KOPT-K1 (cell line): ENCODE results near the gene ZNF496.
"Not testable (repeated sequence)": the region's sequence is repeated elsewhere in the genome, so short reads cannot be mapped to it uniquely, and the experiment has no call there.

Experiments
- H3K27ac ChIP-seq: fragments of 200-600 bp; sonication (generic); 2 replicates; pipeline ENCODE4 v1.5.1; 2016; ENCODE audit warnings: antibody characterized with exemption, mild to moderate bottlenecking, low read depth, low read length; ENCODE audit not compliant: poor library complexity, severe bottlenecking
- H3K36me3 ChIP-seq: fragments of 200-600 bp; sonication (generic); 2 replicates; pipeline ENCODE4 v1.5.1; 2017; ENCODE audit warnings: antibody characterized with exemption, mild to moderate bottlenecking, low read length, moderate library complexity; ENCODE audit not compliant: insufficient read depth
- H3K9me3 ChIP-seq: fragments of 200-600 bp; sonication (generic); 2 replicates; pipeline ENCODE4 v1.5.1; 2017; ENCODE audit warnings: antibody characterized with exemption, low read length, mild to moderate bottlenecking; ENCODE audit not compliant: insufficient read depth, poor library complexity, severe bottlenecking

The ZNF496 gene

GRCh38 chr1:247296599-247297180, 35.0 kb downstream of the ZNF496 start:
- H3K36me3 ChIP-seq = peaks cover 36% of the 10 kb centered on the region
- no peaks in the 10 kb centered on the region for H3K9me3 ChIP-seq
- H3K27ac ChIP-seq = peak overlapping the region; percentile 62

- H3K36me3 ChIP-seq = peaks cover 27% of the 10 kb centered on the region
- H3K27ac ChIP-seq = no peak overlapping the region
- H3K9me3 ChIP-seq = no peaks in the 10 kb centered on the region
These were observed 35.9 kb downstream of the ZNF496 start for GRCh38 chr1:247295746-247296145.

GRCh38 chr1:247295274-247295684, 36.4 kb downstream of the ZNF496 start:
- Histone ChIP-seq H3K27ac (no peak overlapping the region), H3K9me3 (no peaks in the 10 kb centered on the region)

DNA sequence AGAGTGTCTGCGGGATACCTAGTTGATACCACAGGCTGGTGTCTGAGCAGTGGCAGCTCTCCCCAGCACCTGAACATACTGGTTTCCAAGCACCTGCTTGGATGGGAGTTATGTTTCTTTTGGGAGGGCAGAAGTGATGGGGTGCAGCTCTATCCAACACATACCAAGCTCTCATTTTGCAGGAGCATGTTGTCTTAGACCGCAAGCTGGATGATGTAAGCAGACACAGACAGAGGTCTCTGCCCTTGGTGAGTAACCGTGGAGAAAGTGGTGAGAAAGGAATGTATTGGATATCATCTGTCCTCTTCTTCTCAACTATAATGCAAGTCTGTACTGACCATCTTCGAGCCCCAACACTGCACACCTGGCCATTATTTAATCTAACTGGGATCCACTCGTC, 37.4 kb downstream of the ZNF496 start:
- H3K9me3 ChIP-seq = peaks cover 1% of the 10 kb centered on the region
- peaks cover 12% of the 10 kb centered on the region for H3K36me3 ChIP-seq
- no peak overlapping the region for H3K27ac ChIP-seq

More at GRCh38 chr1:247295274-247295684, 36.4 kb downstream of the ZNF496 start:
- peaks cover 22% of the 10 kb centered on the region for H3K36me3 ChIP-seq

GRCh38 chr1:247293047-247293446, 38.6 kb downstream of the ZNF496 start:
- Histone ChIP-seq H3K36me3 (no peaks in the 10 kb centered on the region), H3K9me3 (peaks cover 12% of the 10 kb centered on the region), H3K27ac (no peak overlapping the region)

- Histone ChIP-seq H3K36me3 (no peaks in the 10 kb centered on the region), H3K27ac (no peak overlapping the region), H3K9me3 (peaks cover 20% of the 10 kb centered on the region)
These were observed 39.7 kb downstream of the ZNF496 start for GRCh38 chr1:247291833-247292561.

DNA sequence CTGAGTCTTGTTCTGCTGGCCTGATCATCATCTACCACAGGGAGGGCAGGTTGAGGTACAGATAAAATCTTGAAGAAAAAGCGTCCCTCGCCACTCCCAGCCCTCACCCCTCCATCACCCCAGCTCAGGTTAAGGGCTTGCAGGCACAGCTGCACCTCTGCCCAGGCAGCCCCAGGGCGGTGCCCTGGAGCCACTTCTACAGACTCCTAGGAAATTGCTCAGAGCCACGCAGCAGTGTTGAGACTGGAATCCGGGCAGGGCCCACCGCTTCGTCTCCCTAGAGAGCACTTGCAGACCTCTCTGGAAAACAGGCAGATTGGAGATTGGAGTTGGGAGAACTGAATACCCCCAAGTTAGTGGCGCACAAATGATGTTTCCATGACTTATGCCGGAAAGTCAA, 40.5 kb downstream of the ZNF496 start:
- no peaks in the 10 kb centered on the region for H3K36me3 ChIP-seq

GRCh38 chr1:247290576-247290975, 41.1 kb downstream of the ZNF496 start:
- Histone ChIP-seq H3K36me3 (no peaks in the 10 kb centered on the region), H3K9me3 (peaks cover 34% of the 10 kb centered on the region), H3K27ac (no peak overlapping the region)

More for the DNA sequence above, 40.5 kb downstream of the ZNF496 start:
- no peak overlapping the region for H3K27ac ChIP-seq
- H3K9me3 ChIP-seq = peaks cover 29% of the 10 kb centered on the region

DNA sequence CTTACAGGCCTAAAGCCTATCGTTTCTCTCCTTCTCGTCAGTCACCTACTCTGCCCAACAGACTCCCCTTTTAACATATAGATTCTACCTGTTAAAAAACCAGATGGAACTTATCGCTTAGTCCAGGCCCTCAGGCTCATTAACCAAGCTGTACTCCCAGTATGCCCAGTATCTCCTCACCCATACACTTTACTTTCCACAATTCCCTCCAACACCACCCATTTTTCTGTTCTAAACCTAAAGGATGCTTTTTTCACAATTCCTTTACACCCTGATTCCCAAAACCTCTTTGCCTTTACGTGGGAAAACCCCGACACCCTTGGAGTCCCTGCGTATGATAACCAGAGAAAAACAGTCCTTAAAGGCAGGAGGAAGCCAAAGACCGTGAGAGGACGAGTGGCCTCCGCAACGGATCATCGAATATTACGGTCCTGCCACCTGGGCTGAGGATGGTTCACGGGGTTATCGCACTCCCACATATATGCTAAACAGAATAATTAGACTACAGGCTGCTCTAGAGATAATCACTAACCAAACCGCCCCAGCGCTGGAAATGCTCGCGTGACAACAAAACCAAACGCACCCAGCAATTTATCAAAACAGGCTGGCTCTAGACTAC, 42.3 kb downstream of the ZNF496 start:
- H3K36me3 ChIP-seq, H3K27ac ChIP-seq: not testable (repeated sequence)
- peaks cover 34% of the 10 kb centered on the region for H3K9me3 ChIP-seq

DNA sequence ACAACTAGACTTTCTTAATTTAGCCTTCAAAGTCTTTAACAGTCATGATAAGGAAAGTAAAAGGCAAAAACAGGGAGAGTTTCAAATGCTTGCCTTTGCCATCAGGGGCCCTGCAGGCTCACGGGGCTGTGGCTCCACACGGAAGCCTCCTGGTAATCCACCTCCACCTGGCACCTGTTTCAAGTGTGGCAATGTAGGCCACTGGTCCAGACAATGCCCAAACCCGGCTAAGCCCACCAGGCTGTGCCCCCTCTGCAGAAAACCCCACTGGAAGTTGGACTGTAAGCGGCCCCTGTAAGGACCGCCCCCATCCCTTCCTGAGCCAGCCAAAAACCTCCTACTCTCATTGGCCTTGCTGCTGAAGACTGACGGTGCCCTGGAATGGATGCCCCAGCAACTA, 43.3 kb downstream of the ZNF496 start:
- H3K9me3 ChIP-seq = peaks cover 34% of the 10 kb centered on the region
- no peaks in the 10 kb centered on the region for H3K36me3 ChIP-seq
- H3K27ac ChIP-seq = no peak overlapping the region

DNA sequence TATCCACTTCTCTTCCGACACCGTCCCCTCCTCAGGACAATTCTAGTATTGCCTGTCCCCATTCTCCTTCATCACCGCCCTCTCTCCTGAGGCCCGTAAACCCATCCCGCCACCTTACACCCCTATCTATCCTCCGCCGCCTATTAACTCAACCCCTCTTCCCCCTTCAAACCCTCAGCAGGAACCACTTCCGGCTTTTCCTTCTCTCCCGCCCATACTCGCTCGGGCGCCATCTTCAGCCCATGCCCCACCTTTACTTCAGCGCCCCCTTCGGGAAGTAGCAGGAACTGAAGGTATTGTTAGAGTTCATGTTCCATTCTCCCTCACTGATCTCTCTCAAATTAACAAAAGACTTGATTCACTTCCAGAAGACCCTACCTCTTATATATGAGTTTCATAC, 44.2 kb downstream of the ZNF496 start:
- Histone ChIP-seq H3K36me3 (no peaks in the 10 kb centered on the region), H3K9me3 (peaks cover 34% of the 10 kb centered on the region), H3K27ac (no peak overlapping the region)

DNA sequence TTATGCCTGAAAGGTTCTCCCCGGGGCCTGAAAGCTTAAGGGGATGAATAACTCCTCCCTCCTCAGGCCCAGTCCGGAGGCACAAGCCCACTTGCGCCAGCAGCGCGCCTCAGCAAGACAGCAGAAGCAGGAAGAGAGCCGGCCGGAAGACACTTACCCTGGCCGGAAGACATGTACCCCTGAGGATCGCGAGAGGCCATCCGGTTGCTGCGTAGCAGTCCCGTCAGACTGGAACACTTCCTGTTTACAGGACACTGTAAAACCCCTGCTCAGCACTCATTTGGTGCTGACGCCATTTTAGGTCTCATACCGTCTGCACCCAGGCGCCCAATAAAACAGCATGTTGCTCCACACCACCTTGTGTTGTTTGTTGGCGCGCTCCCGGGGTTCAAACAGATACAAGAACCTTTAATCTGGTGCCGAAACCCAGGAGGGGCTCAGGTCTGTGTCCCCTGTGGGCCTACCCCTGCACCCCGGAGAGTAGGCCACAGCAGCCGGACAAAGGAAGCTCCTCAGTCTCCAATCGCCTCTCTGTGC, 45.5 kb downstream of the ZNF496 start:
- Histone ChIP-seq H3K9me3 (peaks cover 34% of the 10 kb centered on the region), H3K36me3 (no peaks in the 10 kb centered on the region), H3K27ac (no peak overlapping the region)

- Histone ChIP-seq H3K27ac (no peak overlapping the region), H3K9me3 (peaks cover 5% of the 10 kb centered on the region), H3K36me3 (no peaks in the 10 kb centered on the region)
These were observed 50.6 kb downstream of the ZNF496 start for GRCh38 chr1:247281001-247281574.

DNA sequence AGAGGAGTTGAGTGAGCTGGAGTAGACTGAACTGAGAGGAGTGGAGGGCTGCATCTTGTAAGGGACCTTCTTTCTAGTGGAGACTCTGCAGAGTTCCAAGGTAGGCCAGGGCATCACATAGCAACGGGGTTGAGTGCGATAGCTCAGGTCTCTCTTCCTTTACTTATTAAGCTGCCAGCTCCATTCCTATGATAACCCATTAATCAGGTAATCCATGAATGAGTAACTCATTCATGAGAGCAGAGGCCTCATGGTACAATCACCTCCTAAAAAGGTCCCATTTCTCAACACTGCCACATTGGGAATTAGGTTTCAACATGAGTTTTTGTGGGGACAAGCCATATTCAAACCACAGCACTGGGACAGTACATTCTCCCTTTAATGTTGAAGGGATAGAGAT, 54.5 kb downstream of the ZNF496 start:
- H3K27ac ChIP-seq = no peak overlapping the region
- H3K36me3 ChIP-seq = no peaks in the 10 kb centered on the region
- no peaks in the 10 kb centered on the region for H3K9me3 ChIP-seq

DNA sequence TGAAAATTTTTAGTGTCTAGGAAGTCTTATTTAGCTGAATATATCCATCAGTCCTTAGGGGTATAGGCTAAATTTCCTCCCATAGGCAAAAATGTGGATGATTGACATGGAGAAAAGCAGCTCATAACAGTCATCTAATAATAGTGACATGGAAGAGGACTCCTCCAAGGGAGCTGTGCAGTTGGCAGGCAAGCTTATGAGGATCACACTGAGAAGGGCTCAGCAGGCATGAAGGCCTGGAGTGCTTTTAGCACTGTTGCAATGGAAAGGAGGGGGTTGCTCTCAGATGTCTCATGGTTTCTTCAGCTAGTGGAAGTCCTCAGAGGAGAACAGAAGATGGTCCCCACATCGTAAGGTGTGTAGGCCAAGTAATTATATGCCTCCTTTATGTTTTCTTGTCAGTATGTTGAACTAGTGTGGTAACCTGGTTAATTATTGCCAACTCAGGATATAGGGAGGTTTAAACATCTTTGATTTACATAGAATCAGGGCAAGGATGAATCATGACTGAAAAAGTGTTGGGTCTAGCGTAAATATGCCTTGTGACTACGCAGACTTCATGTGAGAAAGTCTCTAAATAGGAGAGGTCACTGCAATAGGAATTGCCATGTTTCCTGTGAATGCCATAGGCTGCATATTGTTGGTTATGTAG, 56.9 kb downstream of the ZNF496 start:
- H3K27ac ChIP-seq = no peak overlapping the region
- H3K36me3 ChIP-seq = no peaks in the 10 kb centered on the region

More for the DNA sequence above, 56.9 kb downstream of the ZNF496 start:
- H3K9me3 ChIP-seq = peaks cover 18% of the 10 kb centered on the region
